HG03342 (cell line): ENCODE measurements around the gene NFE2.
"Not testable (repeated sequence)": the region's sequence is repeated elsewhere in the genome, so short reads cannot be mapped to it uniquely, and the experiment has no call there.

Source experiments
- ATAC-seq: cut with Tn5 transposase; IDR thresholded peaks from one replicate; pipeline ENCODE4 v1.9.1; 2021; ENCODE audit warnings: mild to moderate bottlenecking, moderate library complexity; ENCODE audit not compliant: unreplicated experiment

NFE2 gene

GRCh38 chr12:54300732-54301427 lies at the start of gene NFE2:
NFE2 (minus strand) TSS chr12:54301015; CDS start chr12:54295248, 5,767 bp downstream.
- no peak for ATAC-seq

DNA sequence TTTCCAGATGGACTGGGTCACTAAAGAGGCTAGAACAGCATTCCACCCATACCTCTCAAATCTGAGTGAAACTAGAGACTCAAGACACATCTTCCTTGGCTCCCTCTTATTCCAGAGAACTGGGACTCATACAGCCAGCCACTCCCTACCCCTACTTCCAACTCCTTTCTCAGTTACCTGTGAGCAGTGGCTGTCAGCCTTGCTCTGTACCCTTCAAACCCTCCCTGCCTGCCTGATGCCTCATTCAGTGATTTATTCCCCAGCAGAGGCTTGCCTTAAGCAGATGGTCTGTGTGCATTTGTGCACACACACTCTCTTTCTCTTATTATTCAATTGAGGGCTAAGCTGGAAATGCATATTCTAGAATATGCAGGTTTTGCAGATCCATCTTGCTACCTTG lies 48.9 kb upstream of the NFE2 start:
- ATAC-seq: no peak

DNA sequence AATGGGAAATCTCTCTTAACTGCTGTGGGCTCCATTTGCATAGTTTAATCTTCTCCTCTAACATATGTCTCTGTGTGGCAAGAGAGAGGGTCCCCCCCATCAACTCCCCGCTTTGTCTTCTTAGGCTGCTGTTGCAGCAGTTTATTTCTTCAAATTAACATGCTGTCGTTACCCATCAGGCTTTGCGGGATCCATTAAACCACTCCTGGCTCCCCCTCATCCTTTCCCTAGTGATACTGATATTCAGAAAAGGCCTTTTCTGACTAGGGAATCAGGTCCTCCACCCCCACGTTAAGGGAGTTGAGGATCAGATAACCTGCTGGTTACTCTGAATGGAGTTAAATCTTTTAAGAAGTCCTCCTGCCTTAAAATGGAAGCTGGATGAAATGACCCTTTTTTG lies 48.2 kb upstream of the NFE2 start:
- no peak for ATAC-seq

DNA sequence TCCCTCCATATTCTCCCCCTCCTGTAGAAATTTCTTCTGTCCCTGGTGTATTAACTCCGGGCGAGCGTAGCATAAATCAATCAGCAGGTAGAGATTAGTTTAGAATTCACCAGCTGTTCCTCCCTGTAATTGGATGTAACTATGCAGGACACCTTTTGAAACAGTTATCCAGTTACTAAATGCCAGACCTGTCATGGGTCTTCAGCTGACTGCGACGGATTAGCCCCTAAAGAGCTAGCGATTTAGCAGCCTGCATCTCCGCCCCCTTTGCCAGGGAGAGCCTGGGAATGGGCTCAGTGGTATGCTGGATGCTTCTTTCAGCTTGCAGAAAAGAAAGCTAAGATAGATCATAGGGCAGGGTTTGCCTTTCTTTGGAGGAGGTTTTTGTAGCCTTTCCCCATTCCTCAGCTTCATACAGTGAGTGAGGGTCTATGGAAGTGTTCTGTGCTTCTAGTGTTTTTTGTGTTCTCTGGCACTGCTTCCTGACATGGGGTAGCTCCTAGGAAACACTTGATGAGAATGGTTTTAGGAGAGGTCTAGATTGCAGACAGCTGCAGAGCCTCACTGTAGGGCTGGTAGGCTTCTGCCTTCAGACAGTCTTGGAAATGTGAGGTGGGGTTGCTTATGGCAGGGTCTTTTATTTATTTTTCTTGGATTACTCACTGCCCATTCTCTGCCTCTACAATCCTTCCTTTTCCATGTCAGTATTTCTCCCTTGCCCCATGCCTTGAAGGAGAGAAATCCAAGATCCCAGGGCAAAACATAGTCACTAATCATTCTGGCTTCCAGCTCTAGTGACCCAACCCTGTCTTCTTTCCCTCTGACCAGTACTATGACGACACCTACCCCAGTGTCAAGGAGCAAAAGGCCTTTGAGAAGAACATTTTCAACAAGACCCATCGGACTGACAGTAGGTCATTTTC lies 40.8 kb upstream of the NFE2 start:
- ATAC-seq: no peak

DNA sequence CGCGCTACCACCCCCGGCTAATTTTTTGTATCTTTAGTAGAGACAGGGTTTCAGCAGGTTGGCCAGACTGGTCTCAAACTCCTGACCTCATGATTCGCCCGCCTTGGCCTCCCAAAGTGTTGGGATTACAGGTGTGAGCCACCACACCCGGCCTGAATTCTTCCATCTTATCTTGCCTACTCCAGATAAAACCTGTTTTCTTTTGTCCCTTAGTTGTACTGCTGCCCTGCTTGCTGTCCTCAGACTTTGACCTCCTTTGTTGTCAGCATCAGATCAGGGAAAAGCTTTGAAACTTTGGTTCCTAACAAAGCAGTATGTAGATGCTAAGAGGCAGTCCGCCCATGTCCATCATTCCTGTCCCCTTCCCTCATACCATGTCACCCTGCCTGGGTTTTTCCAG lies 40.0 kb upstream of the NFE2 start:
- ATAC-seq: no peak

DNA sequence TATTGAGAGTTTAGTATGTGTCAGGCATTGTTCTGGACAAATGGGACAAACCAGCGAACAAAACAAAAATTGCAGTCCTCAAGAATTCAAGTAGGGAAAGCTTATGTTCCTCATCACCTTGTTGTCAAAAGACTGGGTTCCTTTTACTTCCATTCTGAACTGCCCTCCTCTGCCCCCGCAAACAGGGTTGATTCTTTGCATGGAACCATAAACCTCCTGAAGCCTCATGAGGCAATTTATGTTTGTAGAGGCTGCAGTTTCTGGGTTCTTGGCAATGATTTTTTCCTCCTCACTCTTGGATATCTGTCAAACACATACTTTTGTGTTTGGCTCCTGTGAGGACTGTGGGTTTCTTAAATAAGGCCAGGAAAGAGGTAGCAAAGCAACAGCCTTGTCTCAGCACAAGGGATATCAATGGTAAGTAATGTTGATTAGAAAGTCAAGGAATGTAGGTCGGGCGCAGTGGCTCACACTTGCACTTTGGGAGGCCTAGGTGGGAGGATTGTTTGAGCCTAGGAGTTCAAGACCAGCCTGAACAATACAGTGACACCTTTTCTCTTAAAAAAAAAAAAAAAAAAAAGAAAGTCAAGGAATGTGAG lies 38.0 kb upstream of the NFE2 start:
- ATAC-seq: no peak

DNA sequence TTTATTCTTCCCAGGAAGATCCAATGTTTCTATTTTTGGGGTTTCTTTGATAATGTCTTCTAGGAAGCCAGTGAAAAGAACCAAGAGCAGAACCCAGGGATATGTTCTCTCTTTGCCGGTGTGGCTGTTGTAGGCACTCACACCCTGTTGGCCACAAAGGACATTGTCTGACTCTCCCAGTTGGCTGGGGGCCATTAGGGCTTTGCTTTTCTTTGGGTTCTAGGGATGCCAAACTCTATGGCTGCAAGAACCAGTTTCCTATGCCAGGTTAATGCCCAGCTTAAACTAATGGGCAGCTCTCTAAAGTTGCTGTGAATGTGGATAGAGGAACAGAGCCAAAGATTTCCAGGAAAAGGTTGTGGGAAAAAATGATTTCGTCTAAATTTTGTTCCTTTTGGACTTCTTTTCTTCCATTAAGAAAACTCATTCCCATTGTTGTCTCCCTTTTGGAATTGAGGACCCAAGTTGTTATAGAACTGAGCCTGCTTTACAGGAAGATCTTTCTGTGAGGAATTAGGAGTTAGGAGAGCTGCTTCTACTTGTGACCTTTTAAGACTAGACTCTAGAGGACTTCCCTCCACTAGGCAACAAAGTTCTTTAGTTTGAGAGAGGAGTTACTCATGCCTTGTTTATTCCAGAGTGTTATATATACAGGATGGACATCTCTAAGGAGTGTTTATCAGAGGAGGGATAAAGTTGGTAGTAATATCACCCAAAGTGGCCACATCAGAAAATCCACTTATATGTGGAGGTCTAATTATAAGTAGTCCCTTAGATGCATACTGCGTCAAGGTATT lies 37.2 kb upstream of the NFE2 start:
- ATAC-seq: no peak

GRCh38 chr12:54337280-54337842 lies 36.5 kb upstream of the NFE2 start:
- ATAC-seq: no peak

DNA sequence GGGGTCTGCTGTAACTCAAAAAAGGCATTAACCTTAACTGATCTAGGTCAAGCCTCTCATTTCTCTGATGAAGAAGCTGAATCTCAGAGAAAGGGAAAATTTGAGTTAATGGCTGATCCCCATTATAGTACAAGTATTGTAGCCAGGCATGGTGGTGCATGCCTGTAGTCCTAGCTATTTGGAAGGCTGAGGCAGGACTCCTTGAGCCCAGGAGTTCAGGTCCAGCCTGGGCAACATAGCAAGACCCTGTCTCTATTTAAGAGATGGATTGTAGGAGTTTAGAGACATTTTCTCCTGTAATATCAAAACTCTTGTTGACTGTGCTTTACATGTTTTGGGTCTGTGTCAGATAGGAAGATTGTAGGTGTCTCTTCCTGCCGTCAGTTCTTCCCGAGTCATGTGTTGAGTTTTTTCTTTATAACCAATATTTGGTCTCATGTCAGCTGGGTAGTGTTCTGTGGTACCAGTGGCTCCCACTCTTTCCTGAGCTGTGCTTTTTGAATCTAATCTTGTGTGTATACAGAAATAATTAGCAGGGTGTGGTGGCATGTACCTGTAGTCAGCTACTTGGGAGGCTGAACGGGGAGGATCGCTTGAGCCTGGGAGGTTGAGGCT lies 32.7 kb upstream of the NFE2 start:
- no peak for ATAC-seq

GRCh38 chr12:54331461-54331860 lies 30.6 kb upstream of the NFE2 start:
- no peak for ATAC-seq

GRCh38 chr12:54330442-54330841 lies 29.6 kb upstream of the NFE2 start:
- ATAC-seq: no peak

DNA sequence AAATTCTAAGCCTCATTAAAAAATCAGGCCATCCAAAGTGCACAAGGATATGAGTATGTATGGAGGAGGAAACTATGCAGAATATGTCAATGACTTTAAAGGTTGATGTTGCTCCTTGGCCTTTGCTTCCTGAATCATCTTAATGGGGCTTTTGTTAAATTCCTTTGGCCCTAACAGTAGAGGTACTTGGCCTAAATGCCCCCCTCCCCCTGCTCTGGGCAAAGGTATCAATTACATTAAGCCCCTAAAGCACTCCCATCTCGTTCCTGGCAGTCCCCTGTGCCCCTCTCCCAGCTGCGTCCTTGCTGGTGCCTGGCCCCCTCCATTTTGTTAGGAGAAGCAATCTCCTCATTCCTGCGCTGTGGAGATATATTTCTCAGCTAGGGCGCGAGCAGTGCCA lies 28.9 kb upstream of the NFE2 start:
- no peak for ATAC-seq

DNA sequence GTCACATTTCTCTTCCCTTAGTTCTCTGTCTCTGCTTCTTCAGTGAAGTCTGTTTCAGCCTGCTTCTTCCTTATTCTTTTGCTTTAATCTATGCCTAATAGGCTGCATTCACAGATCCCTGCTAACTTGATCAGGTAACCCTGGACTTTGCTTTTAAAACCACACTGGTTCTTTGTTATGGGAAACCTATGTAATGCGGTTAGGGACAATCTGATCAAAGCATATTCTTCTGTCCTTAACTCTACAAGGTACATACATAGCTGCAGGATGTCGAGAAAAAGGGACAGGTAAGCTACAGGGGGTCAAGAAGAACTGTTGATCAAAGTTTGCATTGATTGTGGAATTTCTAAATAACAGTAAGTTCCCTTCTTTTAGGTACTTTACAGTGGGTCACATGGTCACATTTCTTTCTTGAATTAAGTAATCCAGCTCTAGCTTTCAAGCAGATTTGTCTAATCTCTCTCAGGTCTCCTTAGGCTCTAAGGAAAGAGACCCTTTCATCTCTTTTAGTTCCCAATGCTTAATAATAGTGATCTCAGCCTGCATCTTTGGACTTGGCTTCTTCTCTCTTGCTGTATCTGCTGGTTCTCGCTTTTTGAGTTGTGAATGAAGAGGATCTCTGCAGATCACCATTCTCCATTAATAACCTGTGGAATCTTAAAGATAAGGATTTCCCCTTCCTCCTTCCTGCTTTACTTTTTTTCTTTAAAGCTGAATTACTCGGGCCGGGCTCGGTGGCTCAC lies 28.0 kb upstream of the NFE2 start:
- ATAC-seq: no peak

DNA sequence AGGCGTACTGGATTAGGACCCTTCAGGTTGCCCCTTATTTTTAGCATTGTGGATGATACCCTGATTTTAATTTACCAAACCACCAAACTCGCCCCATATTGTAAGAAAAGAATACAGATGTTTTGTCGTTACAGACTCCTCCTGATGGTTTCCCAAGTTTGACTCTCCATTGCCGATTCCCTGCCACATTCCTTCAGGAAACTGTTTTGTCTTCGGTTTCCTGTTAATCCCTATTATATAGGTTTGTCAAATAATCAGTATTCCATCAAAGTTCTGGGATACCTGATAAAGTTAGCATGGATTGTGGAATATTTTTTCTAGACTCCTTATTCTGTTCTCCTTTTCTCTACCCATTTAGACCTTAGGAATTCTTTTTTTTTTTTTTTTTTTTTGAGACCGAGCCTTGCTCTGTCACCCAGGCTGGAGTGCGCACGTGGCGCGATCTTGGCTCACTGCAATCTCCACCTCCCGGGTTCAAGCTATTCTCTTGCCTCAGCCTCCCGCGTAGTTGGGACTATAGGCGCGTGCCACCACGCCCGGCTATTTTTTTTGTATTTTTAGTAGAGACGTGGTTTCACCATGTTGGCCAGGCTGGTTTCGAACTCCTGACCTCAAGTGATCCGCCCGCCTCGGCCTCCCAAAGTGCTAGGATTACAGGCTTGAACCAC lies 24.8 kb upstream of the NFE2 start:
- ATAC-seq: not testable (repeated sequence)

- peak; percentile 98 for ATAC-seq
Observed at GRCh38 chr12:54324617-54325441, 24.0 kb upstream of the NFE2 start, which contains the start of gene COPZ1. COPZ1 (plus strand) TSS chr12:54325131; CDS start chr12:54325164, 33 bp downstream.

GRCh38 chr12:54321363-54321762 lies 20.5 kb upstream of the NFE2 start:
- ATAC-seq: no peak

GRCh38 chr12:54312309-54312708 lies 11.5 kb upstream of the NFE2 start:
- ATAC-seq: not testable (repeated sequence)

DNA sequence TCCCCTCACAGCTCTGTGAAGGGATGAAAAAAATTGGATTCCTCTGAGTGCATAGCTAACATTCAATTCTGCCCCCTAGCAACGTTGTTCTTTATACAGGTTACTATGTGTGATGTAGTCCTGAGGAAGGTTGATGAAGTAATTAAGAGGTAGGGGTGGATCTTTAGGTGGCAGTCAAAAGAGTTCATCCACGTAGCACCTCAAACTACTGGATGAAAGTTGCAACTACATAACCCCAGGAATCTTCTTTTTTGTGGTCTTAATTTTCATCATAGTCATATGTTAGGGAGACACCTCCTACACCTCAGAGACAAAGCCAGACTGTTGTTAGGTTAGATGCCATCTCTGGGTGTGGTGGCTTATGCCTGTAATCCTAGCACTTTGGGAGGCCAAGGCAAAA lies 10.2 kb upstream of the NFE2 start:
- no peak for ATAC-seq
